Neutrophil (primary cell): ENCODE data around the gene MEIOB.

ENCODE experiments used
- H3K27ac ChIP-seq: fragments of 200-600 bp; sonication (generic); 2 replicates; pipeline ENCODE4 v1.5.1; 2016; ENCODE audit warnings: mild to moderate bottlenecking, moderate library complexity
- H3K27me3 ChIP-seq: fragments of 200-600 bp; sonication (generic); 2 replicates; pipeline ENCODE4 v1.6.0; 2016; ENCODE audit warnings: mild to moderate bottlenecking
- H3K36me3 ChIP-seq: fragments of 200-600 bp; sonication (generic); 2 replicates; pipeline ENCODE4 v1.5.1; 2017
- H3K4me1 ChIP-seq, 2 experiments: fragments of 200-600 bp in 1 of 2; sonication (generic) in 1 of 2; 1 replicate in 1 of 2; 2 replicates in 1 of 2; pipeline versions ENCODE4 v1.5.1 to v1.6.1; 2013 to 2016; ENCODE audit warnings: low read depth in 1 of 2, low read length in 1 of 2, mild to moderate bottlenecking in 1 of 2, moderate library complexity in 1 of 2; ENCODE audit not compliant: control insufficient read depth in 1 of 2, insufficient read depth in 1 of 2
- H3K4me3 ChIP-seq, 2 experiments: fragments of 200-600 bp in 1 of 2; sonication (generic) in 1 of 2; 1 replicate in 1 of 2; 2 replicates in 1 of 2; pipeline ENCODE4 v1.5.1; 2013 to 2016; ENCODE audit warnings: low read depth in 1 of 2, low read length in 1 of 2, mild to moderate bottlenecking in 1 of 2, moderate library complexity in 1 of 2
- H3K9me3 ChIP-seq: fragments of 200-600 bp; sonication (generic); 2 replicates; pipeline ENCODE4 v1.5.1; 2016
- TF ChIP-seq, protein P1 (sequence below): fragments of 200-600 bp; sonication (generic); IDR thresholded peaks from 2 replicates; pipeline ENCODE4 v1.5.1; 2016; ENCODE audit warnings: antibody characterized with exemption

The MEIOB gene

GRCh38 chr16:1857433-1858097, 14.4 kb downstream of the MEIOB start:
- peaks cover 94% of the 10 kb centered on the region for H3K27me3 ChIP-seq
- H3K27ac ChIP-seq, result no peak overlapping the region
- H3K4me1 ChIP-seq, result no peaks in the 10 kb centered on the region
- no peaks in the 10 kb centered on the region for H3K9me3 ChIP-seq
- no peak overlapping the region for H3K4me3 ChIP-seq
- H3K36me3 ChIP-seq, result no peaks in the 10 kb centered on the region
- TF ChIP-seq, protein P1, sequence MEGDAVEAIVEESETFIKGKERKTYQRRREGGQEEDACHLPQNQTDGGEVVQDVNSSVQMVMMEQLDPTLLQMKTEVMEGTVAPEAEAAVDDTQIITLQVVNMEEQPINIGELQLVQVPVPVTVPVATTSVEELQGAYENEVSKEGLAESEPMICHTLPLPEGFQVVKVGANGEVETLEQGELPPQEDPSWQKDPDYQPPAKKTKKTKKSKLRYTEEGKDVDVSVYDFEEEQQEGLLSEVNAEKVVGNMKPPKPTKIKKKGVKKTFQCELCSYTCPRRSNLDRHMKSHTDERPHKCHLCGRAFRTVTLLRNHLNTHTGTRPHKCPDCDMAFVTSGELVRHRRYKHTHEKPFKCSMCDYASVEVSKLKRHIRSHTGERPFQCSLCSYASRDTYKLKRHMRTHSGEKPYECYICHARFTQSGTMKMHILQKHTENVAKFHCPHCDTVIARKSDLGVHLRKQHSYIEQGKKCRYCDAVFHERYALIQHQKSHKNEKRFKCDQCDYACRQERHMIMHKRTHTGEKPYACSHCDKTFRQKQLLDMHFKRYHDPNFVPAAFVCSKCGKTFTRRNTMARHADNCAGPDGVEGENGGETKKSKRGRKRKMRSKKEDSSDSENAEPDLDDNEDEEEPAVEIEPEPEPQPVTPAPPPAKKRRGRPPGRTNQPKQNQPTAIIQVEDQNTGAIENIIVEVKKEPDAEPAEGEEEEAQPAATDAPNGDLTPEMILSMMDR, result no peak

- Histone ChIP-seq H3K36me3 (no peaks in the 10 kb centered on the region), H3K4me3 (no peak overlapping the region), H3K4me1 (no peaks in the 10 kb centered on the region), H3K9me3 (no peaks in the 10 kb centered on the region), H3K27ac (no peak overlapping the region), H3K27me3 (peaks cover 75% of the 10 kb centered on the region)
- TF ChIP-seq, protein P1, result no peak
Measured at GRCh38 chr16:1851793-1852192, 20.2 kb downstream of the MEIOB start.

- TF ChIP-seq, protein P1, result no peak
- Histone ChIP-seq H3K27ac (no peak overlapping the region), H3K9me3 (no peaks in the 10 kb centered on the region), H3K4me1 (no peaks in the 10 kb centered on the region), H3K36me3 (no peaks in the 10 kb centered on the region), H3K27me3 (peaks cover 80% of the 10 kb centered on the region), H3K4me3 (no peak overlapping the region)
Measured at GRCh38 chr16:1850981-1851380, 21.0 kb downstream of the MEIOB start.

GRCh38 chr16:1846416-1846815, 25.5 kb downstream of the MEIOB start:
- H3K27ac ChIP-seq, result no peak overlapping the region
- H3K4me3 ChIP-seq, result no peak overlapping the region
- H3K9me3 ChIP-seq, result no peaks in the 10 kb centered on the region
- no peaks in the 10 kb centered on the region for H3K36me3 ChIP-seq
- TF ChIP-seq, protein P1, result no peak
- peaks cover 46% of the 10 kb centered on the region for H3K27me3 ChIP-seq
- H3K4me1 ChIP-seq, result no peaks in the 10 kb centered on the region

DNA sequence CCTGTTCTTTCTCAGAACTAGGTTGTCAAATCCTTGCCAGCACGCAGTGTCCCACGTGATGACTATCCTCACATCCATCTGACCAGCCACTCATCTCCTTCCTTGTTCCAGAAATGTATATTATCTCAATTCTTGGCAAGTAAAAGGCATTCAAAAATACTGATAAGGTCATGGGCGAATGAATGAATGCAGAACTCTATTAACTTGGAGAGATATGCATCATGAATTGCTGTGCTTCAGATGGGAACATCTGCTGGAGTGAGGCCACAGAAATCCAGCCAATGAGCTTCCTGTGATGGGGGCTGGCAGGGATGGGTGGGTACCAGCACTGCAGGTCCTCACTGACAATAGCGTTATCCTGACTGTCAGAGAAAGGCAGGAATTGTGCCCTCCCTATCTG, 26.0 kb downstream of the MEIOB start:
- TF ChIP-seq, protein P1, result no peak
- no peaks in the 10 kb centered on the region for H3K36me3 ChIP-seq
- H3K9me3 ChIP-seq, result no peaks in the 10 kb centered on the region
- H3K4me1 ChIP-seq, result no peaks in the 10 kb centered on the region
- H3K4me3 ChIP-seq, result no peak overlapping the region
- peaks cover 42% of the 10 kb centered on the region for H3K27me3 ChIP-seq
- no peak overlapping the region for H3K27ac ChIP-seq
